Measurements from ENCODE around the gene ADORA3. TPM values are rescaled to one million over a fixed set of nuclear protein-coding genes. Genes with fewer than 3 reads are reported as not detected.

The ADORA3 gene
- total and polyA plus RNA-seq, 12 donors, result 2.3 to 51.0 (median 18.7) TPM

DNA sequence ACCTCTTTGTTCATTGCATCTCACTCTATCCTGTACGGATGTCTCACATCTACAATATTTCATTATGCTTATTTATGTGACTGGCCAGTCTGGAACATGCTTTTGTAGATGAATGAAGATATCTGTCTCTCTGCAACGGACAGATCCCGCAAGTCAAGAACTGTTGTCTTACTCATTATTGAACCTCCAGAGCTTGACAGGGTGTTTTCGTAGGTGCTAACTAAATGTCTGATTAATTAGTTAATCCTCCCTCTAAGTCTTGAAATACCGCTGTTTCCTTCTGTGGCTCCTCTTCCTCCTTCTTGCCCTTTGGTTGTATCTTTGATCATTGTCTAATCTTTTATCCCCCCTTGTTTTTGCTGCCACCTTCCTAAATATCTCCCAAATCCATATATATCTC, 32.8 kb downstream of the ADORA3 start:
- Histone ChIP-seq H3K36me3 (replicated peaks in 1 of 2) (peaks cover 0 to 3% of the 10 kb centered on the region in 2 donors), H3K4me3 (no peak overlapping the region), H3K4me1 (replicated peaks in 1 of 2) (peaks cover 3 to 8% of the 10 kb centered on the region in 2 donors), H3K27ac (peak overlapping the region in 1 of 5 donors; percentile 51), H3K9me3 (replicated peaks in 1 of 3) (no peaks in the 10 kb centered on the region), H3K27me3 (no peaks in the 10 kb centered on the region)
- WGBS, 4 donors, result 76 to 95% (median 88%) methylated on average over 5 of the region's 5 CpGs
- no peak for DNase-seq
- intact Hi-C loops (cut with DNase I), result no loop called here
- TF ChIP-seq, protein P1, sequence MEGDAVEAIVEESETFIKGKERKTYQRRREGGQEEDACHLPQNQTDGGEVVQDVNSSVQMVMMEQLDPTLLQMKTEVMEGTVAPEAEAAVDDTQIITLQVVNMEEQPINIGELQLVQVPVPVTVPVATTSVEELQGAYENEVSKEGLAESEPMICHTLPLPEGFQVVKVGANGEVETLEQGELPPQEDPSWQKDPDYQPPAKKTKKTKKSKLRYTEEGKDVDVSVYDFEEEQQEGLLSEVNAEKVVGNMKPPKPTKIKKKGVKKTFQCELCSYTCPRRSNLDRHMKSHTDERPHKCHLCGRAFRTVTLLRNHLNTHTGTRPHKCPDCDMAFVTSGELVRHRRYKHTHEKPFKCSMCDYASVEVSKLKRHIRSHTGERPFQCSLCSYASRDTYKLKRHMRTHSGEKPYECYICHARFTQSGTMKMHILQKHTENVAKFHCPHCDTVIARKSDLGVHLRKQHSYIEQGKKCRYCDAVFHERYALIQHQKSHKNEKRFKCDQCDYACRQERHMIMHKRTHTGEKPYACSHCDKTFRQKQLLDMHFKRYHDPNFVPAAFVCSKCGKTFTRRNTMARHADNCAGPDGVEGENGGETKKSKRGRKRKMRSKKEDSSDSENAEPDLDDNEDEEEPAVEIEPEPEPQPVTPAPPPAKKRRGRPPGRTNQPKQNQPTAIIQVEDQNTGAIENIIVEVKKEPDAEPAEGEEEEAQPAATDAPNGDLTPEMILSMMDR (IDR thresholded peaks at IDR 0.05), result no peak
- TF ChIP-seq POLR2A (IDR thresholded peaks at IDR 0.05), result no peak

DNA sequence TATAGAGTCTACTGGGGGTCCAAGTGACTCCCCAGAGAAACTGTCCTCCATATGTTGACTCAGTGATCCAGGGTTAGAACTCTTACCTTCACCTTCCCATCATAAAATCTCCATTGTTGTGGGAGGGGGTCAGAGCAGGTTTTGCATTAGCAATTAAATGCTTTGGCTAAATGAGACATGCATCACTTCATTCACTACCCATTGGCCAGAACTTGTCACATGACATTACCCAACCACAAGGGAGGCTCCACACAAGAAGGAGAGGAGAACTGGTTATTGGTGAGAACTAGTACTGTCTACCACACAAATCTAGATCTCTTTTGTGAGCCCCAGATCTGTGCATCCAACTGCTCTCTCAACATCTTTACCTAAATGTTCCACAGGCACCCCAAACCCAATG, 33.9 kb downstream of the ADORA3 start:
- intact Hi-C loops (cut with DNase I), result no loop called here
- peaks cover 0 to 3% of the 10 kb centered on the region in 2 donors for H3K36me3 ChIP-seq (replicated peaks in 1 of 2)
- no peaks in the 10 kb centered on the region for H3K9me3 ChIP-seq (replicated peaks in 1 of 3)
- no peak overlapping the region for H3K27ac ChIP-seq
- H3K27me3 ChIP-seq, result no peaks in the 10 kb centered on the region
- TF ChIP-seq POLR2A (IDR thresholded peaks at IDR 0.05), result no peak
- TF ChIP-seq, protein P1 (IDR thresholded peaks at IDR 0.05), result no peak
- H3K4me1 ChIP-seq (replicated peaks in 1 of 2), result peaks cover 3 to 8% of the 10 kb centered on the region in 2 donors
- DNase-seq, result no peak
- H3K4me3 ChIP-seq, result no peak overlapping the region

DNA sequence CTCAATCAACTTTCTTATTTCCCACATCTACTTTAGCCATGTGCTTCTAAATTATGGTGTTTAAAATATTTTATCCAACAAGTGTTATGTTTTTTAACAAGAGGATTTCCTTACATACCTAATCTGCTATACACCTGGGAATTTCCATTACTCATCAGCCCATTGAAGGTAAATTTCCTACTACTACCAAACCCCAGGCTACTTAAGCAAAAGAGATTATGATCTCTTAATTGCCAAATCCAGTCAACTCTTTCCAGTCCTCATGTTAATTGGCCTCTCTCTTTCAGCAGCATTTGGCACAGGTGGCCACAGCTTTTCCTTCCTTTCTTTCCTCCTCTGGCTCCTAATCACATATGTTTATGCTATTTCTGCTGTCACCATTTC, 34.7 kb downstream of the ADORA3 start:
- TF ChIP-seq POLR2A (IDR thresholded peaks at IDR 0.05), result no peak
- TF ChIP-seq, protein P1 (IDR thresholded peaks at IDR 0.05), result no peak
- H3K27me3 ChIP-seq, result no peaks in the 10 kb centered on the region
- no peak overlapping the region for H3K4me3 ChIP-seq
- intact Hi-C loops (cut with DNase I), result no loop called here
- no peak for DNase-seq
- no peak overlapping the region for H3K27ac ChIP-seq
- H3K4me1 ChIP-seq (replicated peaks in 1 of 2), result peaks cover 3 to 9% of the 10 kb centered on the region in 2 donors
- H3K9me3 ChIP-seq (replicated peaks in 1 of 3), result no peaks in the 10 kb centered on the region
- H3K36me3 ChIP-seq (replicated peaks in 1 of 2), result peaks cover 0 to 3% of the 10 kb centered on the region in 2 donors

DNA sequence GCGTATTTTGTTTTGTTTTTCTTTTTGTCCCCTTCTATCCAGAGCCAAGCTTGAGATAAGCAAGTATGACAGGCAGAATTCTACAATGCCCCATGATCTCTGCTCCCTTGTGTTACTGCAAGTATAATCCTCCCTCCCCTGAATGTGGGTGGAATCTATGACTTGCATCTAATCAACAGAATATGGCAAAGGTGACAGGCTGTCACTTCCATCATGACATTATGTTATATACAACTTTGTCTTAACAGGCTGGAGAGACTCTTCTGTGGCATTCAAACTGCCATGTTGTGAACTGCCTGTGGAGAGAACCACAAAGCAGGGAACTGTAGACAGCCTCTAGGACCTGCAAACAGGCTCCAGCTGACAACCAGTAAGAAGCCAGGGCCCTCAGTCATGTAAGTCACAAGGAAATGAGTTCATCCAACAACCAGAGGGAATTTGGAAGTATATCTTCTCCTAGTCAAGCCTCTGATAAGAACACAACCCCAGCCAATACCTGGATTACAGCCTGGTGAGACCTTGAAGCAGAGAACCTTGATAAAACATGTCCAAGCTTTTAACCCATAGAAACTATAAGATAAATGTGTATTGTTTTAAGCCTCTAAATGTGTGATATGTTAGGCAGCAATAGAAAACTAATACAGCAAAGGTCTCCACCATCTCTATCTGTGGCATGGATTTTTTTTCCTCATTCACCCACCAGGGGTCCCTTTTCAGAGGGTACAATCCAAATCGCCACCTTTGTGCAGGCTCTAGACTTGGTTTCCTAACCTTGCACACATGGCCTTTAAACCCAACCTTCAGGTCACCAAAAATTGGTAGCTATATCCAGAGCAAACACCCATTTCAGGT, 35.3 kb downstream of the ADORA3 start:
- Histone ChIP-seq H3K27me3 (no peaks in the 10 kb centered on the region), H3K9me3 (replicated peaks in 1 of 3) (no peaks in the 10 kb centered on the region), H3K27ac (no peak overlapping the region), H3K36me3 (replicated peaks in 1 of 2) (peaks cover 0 to 3% of the 10 kb centered on the region in 2 donors), H3K4me1 (replicated peaks in 1 of 2) (peaks cover 2 to 13% of the 10 kb centered on the region in 2 donors), H3K4me3 (no peak overlapping the region)
- WGBS, 4 donors, result 88 to 95% (median 90%) methylated on average over 2 of the region's 2 CpGs
- DNase-seq, result no peak
- intact Hi-C loops (cut with DNase I), result no loop called here
- TF ChIP-seq, protein P1 (IDR thresholded peaks at IDR 0.05), result no peak
- TF ChIP-seq POLR2A (IDR thresholded peaks at IDR 0.05), result no peak
